Neural progenitor cell (in vitro differentiated cells): Measurements from ENCODE around the gene SCFD2. TPM values are rescaled to one million over a fixed set of nuclear protein-coding genes. Genes with fewer than 3 reads are reported as not detected.

ENCODE experiments used
- DNase-seq: peaks from one replicate; pipeline ENCODE4 v3.0.0-alpha.2; 2016; ENCODE audit warnings: low spot score
- H2AFZ ChIP-seq: fragments of 200-600 bp; sonication (generic); replicated peaks from 2 replicates; pipeline ENCODE4 v1.6.1; 2016; ENCODE audit warnings: antibody characterized with exemption
- H3F3A ChIP-seq: fragments of 200-600 bp; sonication (generic); 2 replicates; pipeline ENCODE4 v1.6.1; 2016; ENCODE audit warnings: antibody characterized with exemption, low read depth
- H3K27ac ChIP-seq: fragments of 200-600 bp; sonication (generic); 2 replicates; pipeline ENCODE4 v1.5.1; 2016; ENCODE audit warnings: mild to moderate bottlenecking
- H3K27me3 ChIP-seq: fragments of 200-600 bp; sonication (generic); 2 replicates; pipeline ENCODE4 v1.6.1; 2016; ENCODE audit warnings: mild to moderate bottlenecking, moderate library complexity
- H3K36me3 ChIP-seq: fragments of 200-600 bp; sonication (generic); 2 replicates; pipeline ENCODE4 v1.5.1; 2016
- H3K4me1 ChIP-seq: fragments of 200-600 bp; sonication (generic); 2 replicates; pipeline ENCODE4 v1.6.1; 2016; ENCODE audit warnings: mixed run types
- H3K4me2 ChIP-seq: fragments of 200-600 bp; sonication (generic); 2 replicates; pipeline ENCODE4 v1.6.1; 2016
- H3K4me3 ChIP-seq: fragments of 200-600 bp; sonication (generic); 2 replicates; pipeline ENCODE4 v1.5.1; 2016
- H3K79me2 ChIP-seq: fragments of 200-600 bp; sonication (generic); 2 replicates; pipeline ENCODE4 v1.6.1; 2016; ENCODE audit warnings: low read depth
- H3K9ac ChIP-seq: fragments of 200-600 bp; sonication (generic); 2 replicates; pipeline ENCODE4 v1.6.1; 2016
- H3K9me3 ChIP-seq: fragments of 200-600 bp; sonication (generic); 2 replicates; pipeline ENCODE4 v1.5.1; 2016; ENCODE audit warnings: low read depth
- H4K20me1 ChIP-seq: fragments of 200-600 bp; sonication (generic); 2 replicates; pipeline ENCODE4 v1.6.1; 2016; ENCODE audit warnings: low read depth
- H3K27ac Mint-ChIP-seq: 3 replicates; pipeline ENCODE4 v1.8.0; 2021; ENCODE audit warnings: mixed read lengths
- H3K27me3 Mint-ChIP-seq: 2 replicates; pipeline ENCODE4 v1.8.0; 2022; ENCODE audit warnings: low read depth, mild to moderate bottlenecking, inconsistent platforms, moderate library complexity, mixed read lengths; ENCODE audit not compliant: insufficient read depth
- H3K36me3 Mint-ChIP-seq: 3 replicates; pipeline ENCODE4 v1.8.0; 2021; ENCODE audit warnings: mixed read lengths
- H3K4me1 Mint-ChIP-seq: 3 replicates; pipeline ENCODE4 v1.8.0; 2021; ENCODE audit warnings: mixed read lengths
- H3K4me3 Mint-ChIP-seq: 3 replicates; pipeline ENCODE4 v1.8.0; 2021; ENCODE audit warnings: mild to moderate bottlenecking, moderate library complexity, mixed read lengths
- H3K9me3 Mint-ChIP-seq: 3 replicates; pipeline ENCODE4 v1.8.0; 2020; ENCODE audit warnings: mixed read lengths
- CTCF ChIP-seq: fragments of 200-600 bp; sonication (generic); IDR thresholded peaks from 2 replicates; pipeline ENCODE4 v1.5.1; 2017; ENCODE audit warnings: antibody characterized with exemption, mild to moderate bottlenecking
- EZH2 ChIP-seq: fragments of 200-600 bp; sonication (generic); IDR thresholded peaks from 2 replicates; pipeline ENCODE4 v1.6.1; 2017; ENCODE audit warnings: antibody characterized with exemption, mild to moderate bottlenecking, moderate library complexity
- EZH2phosphoT487 ChIP-seq: fragments of 200-600 bp; sonication (generic); IDR thresholded peaks from 2 replicates; pipeline ENCODE4 v1.6.1; 2017; ENCODE audit warnings: antibody characterized with exemption
- total RNA-seq: library from RNA; depleted of rRNA; stranded (reverse); fragments of >200 nt; gene quantifications from 2 replicates; pipeline ENCODE4 v1.2.3, GENCODE V29; 2015; ENCODE audit warnings: low replicate concordance

The SCFD2 gene
- total RNA-seq, 1 donor from 2014 or later, result 4.8 TPM

GRCh38 chr4:53281438-53281837 lies 84.4 kb downstream of the SCFD2 start:
- no peaks in the 10 kb centered on the region for H3K27me3 Mint-ChIP-seq
- no peaks in the 10 kb centered on the region for H4K20me1 ChIP-seq
- no peaks in the 10 kb centered on the region for H3K4me1 ChIP-seq
- no peak overlapping the region for H3K9ac ChIP-seq
- H3K27ac ChIP-seq, result no peak overlapping the region
- no peaks in the 10 kb centered on the region for H3K36me3 Mint-ChIP-seq
- no peaks in the 10 kb centered on the region for H3K9me3 ChIP-seq
- H3K79me2 ChIP-seq, result no peaks in the 10 kb centered on the region
- H3F3A ChIP-seq, result no peaks in the 10 kb centered on the region
- no peak overlapping the region for H2AFZ ChIP-seq
- H3K4me3 Mint-ChIP-seq, result no peak overlapping the region
- no peaks in the 10 kb centered on the region for H3K4me1 Mint-ChIP-seq
- no peaks in the 10 kb centered on the region for H3K9me3 Mint-ChIP-seq
- no peaks in the 10 kb centered on the region for H3K27me3 ChIP-seq
- H3K27ac Mint-ChIP-seq, result no peak overlapping the region
- H3K4me2 ChIP-seq, result no peak overlapping the region
- no peak overlapping the region for H3K4me3 ChIP-seq
- no peak for TF ChIP-seq EZH2
- TF ChIP-seq EZH2phosphoT487, result no peak
- no peak for DNase-seq
- no peaks in the 10 kb centered on the region for H3K36me3 ChIP-seq

GRCh38 chr4:53280846-53281245 lies 85.0 kb downstream of the SCFD2 start:
- Histone ChIP-seq H2AFZ (no peak overlapping the region), H3K27ac (no peak overlapping the region), H3K9me3 (no peaks in the 10 kb centered on the region), H3K27me3 (no peaks in the 10 kb centered on the region), H3K4me3 (no peak overlapping the region), H3K4me2 (no peak overlapping the region), H3F3A (no peaks in the 10 kb centered on the region), H3K79me2 (no peaks in the 10 kb centered on the region), H3K9ac (no peak overlapping the region), H4K20me1 (no peaks in the 10 kb centered on the region), H3K36me3 (no peaks in the 10 kb centered on the region), H3K4me1 (no peaks in the 10 kb centered on the region)
- no peak for DNase-seq
- no peaks in the 10 kb centered on the region for H3K27me3 Mint-ChIP-seq
- no peaks in the 10 kb centered on the region for H3K9me3 Mint-ChIP-seq
- no peak overlapping the region for H3K27ac Mint-ChIP-seq
- no peaks in the 10 kb centered on the region for H3K36me3 Mint-ChIP-seq
- no peaks in the 10 kb centered on the region for H3K4me1 Mint-ChIP-seq
- no peak overlapping the region for H3K4me3 Mint-ChIP-seq
- TF ChIP-seq EZH2, result no peak
- TF ChIP-seq CTCF, result no peak
- no peak for TF ChIP-seq EZH2phosphoT487

GRCh38 chr4:53274609-53275268 lies 91.1 kb downstream of the SCFD2 start:
- no peaks in the 10 kb centered on the region for H3K27me3 Mint-ChIP-seq
- Histone ChIP-seq H3K27me3 (no peaks in the 10 kb centered on the region), H3F3A (no peaks in the 10 kb centered on the region), H3K4me2 (no peak overlapping the region), H3K9me3 (no peaks in the 10 kb centered on the region), H3K9ac (no peak overlapping the region), H3K4me1 (no peaks in the 10 kb centered on the region), H3K27ac (no peak overlapping the region), H3K4me3 (no peak overlapping the region), H3K79me2 (no peaks in the 10 kb centered on the region), H3K36me3 (no peaks in the 10 kb centered on the region), H4K20me1 (no peaks in the 10 kb centered on the region), H2AFZ (no peak overlapping the region)
- TF ChIP-seq EZH2, result no peak
- TF ChIP-seq CTCF, result no peak
- no peak for TF ChIP-seq EZH2phosphoT487
- no peak overlapping the region for H3K4me3 Mint-ChIP-seq
- H3K36me3 Mint-ChIP-seq, result no peaks in the 10 kb centered on the region
- no peak for DNase-seq
- no peaks in the 10 kb centered on the region for H3K9me3 Mint-ChIP-seq
- H3K27ac Mint-ChIP-seq, result no peak overlapping the region
- no peaks in the 10 kb centered on the region for H3K4me1 Mint-ChIP-seq

GRCh38 chr4:53273726-53274125 lies 92.1 kb downstream of the SCFD2 start:
- Histone ChIP-seq H3K9ac (no peak overlapping the region), H3K4me2 (no peak overlapping the region), H3F3A (no peaks in the 10 kb centered on the region), H3K4me1 (no peaks in the 10 kb centered on the region), H3K4me3 (no peak overlapping the region), H4K20me1 (no peaks in the 10 kb centered on the region), H3K9me3 (no peaks in the 10 kb centered on the region), H3K27me3 (no peaks in the 10 kb centered on the region), H3K27ac (no peak overlapping the region), H3K79me2 (no peaks in the 10 kb centered on the region), H3K36me3 (no peaks in the 10 kb centered on the region), H2AFZ (no peak overlapping the region)
- no peaks in the 10 kb centered on the region for H3K27me3 Mint-ChIP-seq
- H3K4me3 Mint-ChIP-seq, result no peak overlapping the region
- TF ChIP-seq CTCF (no peak), EZH2 (no peak), EZH2phosphoT487 (no peak)
- H3K9me3 Mint-ChIP-seq, result no peaks in the 10 kb centered on the region
- no peak for DNase-seq
- no peaks in the 10 kb centered on the region for H3K4me1 Mint-ChIP-seq
- H3K27ac Mint-ChIP-seq, result no peak overlapping the region
- H3K36me3 Mint-ChIP-seq, result no peaks in the 10 kb centered on the region
